HG02884 (cell line): Measurements from ENCODE around the gene ZNF609.

Experiments used
- ATAC-seq: cut with Tn5 transposase; IDR thresholded peaks from one replicate; pipeline ENCODE4 v1.9.1; 2021; ENCODE audit warnings: mild to moderate bottlenecking, moderate library complexity; ENCODE audit not compliant: unreplicated experiment

ZNF609 gene

DNA sequence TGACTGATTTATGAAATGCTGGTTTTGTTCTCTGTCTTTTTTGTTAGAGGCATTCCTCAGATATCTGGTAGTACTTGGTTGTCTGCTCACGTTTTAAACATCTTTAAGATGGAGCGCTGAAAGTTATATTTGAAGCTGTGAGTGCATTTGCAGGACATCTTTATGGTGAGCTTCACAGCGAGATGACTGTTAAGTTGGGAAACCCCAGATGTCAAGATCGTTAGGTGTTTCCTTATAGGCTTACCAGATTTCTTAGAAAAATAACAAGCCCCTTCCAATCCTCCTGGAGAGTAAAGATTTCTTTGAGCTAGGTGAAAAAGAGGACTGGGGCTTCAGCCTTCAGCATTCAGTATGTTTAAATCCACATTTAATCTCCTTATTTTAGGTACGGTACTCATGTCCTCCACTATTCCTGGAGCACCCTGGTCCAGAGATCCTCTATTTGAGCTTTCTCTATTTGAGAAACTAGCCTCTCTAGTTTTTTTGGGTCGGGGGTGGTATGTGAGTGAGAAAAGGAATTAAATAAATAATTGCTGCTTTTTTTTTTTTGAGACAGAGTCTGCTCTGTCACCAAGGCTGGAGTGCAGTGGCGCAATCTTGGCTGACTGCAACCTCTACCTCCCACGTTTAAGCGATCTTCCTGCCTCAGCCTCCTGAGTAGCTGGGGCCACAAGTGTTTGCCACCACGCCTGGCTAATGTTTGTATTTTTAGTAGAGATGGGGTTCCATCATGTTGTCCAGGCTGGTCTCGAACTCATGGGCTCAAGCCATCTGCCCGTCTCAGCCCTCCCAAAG is 72.3 kb downstream of the ZNF609 start:
- no peak for ATAC-seq

GRCh38 chr15:64535460-64536243 is 75.3 kb downstream of the ZNF609 start:
- ATAC-seq, result no peak

DNA sequence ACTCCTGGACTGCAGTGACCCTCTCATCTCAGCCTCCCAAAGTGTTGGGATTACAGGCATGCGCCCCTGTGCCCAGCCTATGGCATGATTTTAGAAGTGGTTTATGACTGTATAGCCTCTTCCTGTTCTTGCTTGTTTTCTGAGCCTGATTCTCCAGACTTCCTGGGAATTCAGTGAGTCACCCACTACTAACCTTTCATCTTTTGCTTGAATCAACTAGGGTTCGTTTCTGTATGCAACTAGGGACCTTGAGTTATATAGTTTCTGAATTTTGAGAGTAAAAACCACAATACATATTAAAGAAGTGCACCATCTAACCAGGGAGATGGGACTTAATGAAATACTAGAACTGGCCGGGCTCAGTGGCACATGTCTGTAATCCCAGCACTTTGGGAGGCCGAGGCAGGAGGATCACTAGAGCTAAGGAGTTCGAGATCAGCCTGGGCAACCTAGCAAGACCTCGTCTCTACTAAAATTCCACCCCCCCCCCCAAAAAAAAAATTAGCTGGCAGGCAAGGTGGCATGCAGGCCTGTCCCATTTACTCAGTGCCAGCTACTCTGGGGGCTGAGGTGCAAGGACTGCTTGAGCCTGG is 76.0 kb downstream of the ZNF609 start:
- no peak for ATAC-seq

GRCh38 chr15:64542091-64542490 is 81.7 kb downstream of the ZNF609 start:
- ATAC-seq, result no peak

- ATAC-seq, result no peak
Observed at GRCh38 chr15:64544450-64544849, 84.1 kb downstream of the ZNF609 start.

GRCh38 chr15:64547275-64547674 is 86.9 kb downstream of the ZNF609 start:
- ATAC-seq, result no peak

DNA sequence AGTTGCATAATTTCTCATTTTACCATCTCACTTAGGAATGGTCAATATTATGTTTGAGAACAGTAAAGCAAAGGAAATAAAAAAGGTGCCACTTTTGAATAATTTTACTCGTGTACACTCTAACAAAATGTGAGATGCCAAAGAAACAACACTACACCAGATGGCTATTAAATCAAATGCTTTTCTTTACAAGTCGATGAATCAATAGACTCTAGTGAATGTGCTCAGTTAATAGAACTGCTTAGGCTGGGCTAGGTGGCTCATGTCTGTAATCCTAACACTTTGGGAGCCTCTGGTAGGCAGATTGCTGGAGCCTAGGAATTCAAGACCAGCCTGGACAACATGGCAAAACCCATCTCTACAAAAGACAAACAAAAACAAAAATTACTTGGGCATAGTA is 87.9 kb downstream of the ZNF609 start:
- ATAC-seq, result no peak

- ATAC-seq, result no peak
Observed at GRCh38 chr15:64549860-64550259, 89.5 kb downstream of the ZNF609 start.

DNA sequence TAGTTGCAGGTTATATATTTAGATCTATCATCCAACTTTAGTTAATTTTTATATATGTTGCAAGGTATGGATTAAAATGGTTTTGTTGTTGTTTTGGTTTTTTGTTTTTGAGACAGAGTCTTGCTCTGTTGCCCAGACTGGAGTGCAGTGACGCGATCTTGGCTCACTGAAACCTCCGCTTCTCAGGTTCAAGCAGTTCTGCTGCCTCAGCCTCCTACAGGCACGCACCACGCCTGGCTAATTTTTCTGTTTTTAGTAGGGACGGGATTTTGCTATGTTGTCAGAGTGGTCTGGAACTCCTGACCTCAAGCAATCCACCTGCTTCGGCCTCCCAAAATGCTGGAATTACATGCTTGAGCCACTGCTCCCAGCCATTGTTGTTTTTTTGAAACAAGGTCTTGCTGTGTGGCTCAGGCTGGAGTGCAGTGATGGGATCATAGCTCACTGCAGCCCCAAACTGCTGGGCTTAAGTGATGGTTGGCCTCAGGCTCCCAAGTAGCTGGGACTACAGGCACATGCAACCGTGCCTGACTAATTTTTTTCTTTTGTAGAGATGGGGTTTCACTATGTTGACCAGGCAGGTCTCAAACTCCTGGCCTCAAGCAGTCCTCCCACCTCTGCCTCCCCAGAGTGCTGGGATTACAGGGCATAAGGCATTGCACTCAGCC is 92.0 kb downstream of the ZNF609 start:
- no peak for ATAC-seq

DNA sequence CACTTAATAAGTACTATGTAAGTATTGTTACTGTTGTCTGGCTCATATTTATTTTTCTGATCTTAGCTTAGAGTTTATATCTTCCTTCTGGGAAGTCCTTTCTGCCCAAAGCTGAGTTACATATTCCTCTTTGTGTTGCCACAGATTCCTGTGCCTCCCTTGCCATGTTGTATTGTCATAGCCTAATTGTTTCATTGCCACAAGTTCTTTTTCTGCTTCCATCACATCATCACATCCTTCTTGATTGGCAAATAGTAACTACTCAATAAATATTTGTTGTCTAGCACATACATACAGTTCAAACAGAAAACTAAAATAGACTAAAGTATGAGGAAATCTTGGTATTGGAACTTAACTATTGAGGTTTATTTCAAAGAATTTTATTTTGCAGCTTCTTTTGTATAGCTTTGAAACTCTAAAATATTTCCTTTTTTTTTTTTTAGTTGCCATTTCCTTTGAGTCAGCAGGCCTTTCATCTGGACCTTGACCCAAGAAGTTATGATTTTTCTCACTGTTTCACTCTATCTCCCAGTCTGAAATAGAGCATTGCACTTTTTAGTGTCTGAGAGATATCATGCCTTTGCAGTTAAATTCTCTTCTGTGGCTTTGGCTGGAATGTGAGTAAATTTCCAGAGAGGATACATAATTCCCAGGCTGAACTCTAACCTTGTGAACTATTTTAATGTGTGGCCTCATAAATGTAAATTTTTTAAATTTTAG is 98.2 kb downstream of the ZNF609 start:
- ATAC-seq, result no peak

DNA sequence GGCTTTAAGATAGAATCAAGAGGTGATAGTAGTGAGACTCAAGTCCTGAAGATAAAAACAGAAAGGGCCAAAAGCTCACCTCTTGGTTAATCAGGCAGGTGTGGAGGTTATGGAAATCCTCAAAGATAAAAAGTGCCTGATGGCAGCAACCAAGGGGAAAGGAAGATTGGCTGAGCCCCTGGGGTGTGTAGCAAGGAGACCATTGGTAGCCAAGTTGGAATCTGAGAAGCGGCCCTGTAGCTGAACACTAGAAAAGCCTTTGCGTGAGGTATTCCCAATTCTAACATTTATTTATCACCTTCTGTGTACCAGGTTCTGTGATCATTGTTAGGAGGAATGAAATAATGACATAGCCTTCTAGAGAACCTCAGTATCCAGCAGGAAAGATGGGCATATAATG is 98.9 kb downstream of the ZNF609 start:
- no peak for ATAC-seq

- ATAC-seq, result no peak
Observed at GRCh38 chr15:64560501-64560900, 100.1 kb downstream of the ZNF609 start.

DNA sequence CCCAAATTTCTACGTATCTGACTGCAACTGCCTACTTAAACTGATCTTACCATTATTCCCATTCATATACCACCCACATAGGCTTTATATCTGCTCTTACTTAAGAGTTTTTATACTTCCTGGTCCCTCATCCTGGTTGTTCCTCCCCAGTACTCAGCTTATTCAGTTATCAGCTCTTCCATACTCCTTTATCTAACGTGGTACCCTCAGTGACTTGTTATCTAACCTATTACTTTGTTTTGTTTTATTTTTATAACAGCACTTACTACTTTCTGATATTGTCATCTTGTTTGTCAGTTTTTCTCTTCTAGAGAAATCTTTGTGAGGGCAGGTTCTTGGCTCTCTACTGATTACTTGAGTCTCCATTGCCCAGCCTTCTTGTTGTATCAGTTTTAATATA is 100.6 kb downstream of the ZNF609 start:
- ATAC-seq, result no peak

DNA sequence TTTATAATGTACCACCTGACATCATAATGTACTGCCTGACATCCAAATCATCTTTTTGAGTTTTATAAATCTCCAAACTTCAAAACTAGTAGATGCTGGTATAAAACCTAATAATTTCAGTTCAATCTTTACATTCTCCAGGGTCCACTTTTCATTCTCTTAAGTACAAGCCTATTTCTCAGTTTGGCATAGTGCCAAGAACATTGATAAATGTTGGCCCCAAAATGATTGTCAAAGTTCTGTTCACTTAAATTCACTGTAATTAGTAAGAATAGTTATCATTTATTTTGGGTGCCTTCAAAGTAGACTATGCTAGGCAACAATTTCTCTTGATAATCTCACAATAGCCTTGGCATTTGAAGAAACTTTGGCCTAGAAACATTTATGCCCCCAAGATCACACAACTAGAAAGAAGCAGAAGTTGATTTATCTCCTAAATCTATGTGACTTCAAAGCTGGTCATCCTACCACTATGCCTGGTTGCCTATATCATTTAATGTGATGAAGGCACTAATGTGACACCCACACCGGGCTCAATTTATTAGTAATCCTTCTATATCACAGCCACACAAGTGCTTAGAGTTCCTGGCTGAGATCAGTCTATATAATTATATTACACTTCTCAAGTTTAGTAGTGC is 101.7 kb downstream of the ZNF609 start:
- ATAC-seq, result no peak

DNA sequence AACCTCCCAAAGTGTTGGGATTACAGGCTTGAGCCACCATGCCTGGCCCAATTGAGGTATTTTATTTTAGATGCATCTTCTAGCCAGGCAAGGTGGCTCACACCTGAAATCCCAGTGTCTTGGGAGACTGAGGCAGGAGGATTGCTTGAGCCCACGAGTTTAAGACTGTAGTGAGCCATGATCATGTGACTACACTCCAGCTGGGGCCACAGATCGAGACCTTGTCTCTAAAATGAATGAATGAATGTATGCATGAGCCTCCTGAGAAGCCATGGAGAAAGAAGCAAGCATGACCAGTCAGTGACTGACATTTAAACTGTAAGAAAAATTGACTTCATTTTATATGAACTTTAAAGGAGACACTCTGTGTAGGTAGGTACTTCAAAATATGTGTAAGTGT is 105.7 kb downstream of the ZNF609 start:
- ATAC-seq, result no peak

DNA sequence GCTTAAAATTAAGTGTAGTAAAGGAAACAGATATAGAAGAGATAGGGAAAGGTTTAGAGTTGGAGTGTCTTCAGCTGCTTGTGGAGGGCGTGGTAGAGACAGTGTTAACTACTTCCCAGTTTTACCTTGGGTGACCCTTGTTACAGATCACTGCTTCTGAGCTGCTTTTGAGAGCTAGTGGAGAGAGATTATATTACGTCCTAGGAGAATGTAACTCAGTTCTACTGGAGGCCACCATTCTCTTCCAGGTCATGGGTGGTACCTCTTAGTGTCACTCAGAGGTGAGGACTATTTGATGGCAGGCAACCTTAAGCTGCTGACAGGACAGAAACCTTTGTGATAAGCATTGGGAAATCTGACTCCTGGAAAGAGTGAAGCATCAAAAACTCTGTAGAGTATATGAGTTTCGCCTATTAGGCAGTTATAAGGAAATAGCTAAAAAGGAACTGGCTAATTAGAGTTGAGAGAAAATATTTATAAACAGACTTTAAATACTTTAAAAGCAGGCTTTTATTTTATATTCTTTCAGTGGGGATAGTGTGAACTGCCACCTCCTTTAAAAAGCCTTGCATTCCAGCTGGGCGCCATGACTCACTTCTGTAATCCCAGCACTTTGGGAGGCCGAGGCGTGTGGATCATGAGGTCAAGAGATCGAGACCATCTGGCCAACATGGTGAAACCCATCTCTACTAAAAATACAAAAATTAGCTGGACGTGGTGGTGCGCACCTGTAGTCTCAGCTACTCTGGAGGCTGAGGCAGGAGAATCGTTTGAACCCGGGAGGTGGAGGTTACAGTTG is 106.5 kb downstream of the ZNF609 start:
- ATAC-seq, result no peak

DNA sequence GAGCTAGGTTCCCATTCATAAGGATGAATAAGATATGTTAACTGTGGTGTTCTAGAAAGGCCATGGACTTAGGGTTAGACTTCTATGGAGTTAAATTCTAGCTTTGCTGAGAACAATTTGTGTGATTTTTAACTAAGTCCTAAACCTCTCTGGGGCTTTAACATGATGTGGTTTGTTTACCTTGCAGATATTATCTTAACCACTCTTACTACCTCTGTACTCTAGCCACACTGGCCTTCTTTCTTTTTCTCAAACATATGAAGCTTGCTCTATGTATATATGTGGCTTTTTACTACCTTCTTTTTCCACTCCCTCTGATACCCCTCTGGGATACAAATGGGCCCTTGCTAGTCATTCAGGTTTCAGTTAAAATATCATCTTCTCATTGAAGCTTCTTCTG is 108.4 kb downstream of the ZNF609 start:
- no peak for ATAC-seq

DNA sequence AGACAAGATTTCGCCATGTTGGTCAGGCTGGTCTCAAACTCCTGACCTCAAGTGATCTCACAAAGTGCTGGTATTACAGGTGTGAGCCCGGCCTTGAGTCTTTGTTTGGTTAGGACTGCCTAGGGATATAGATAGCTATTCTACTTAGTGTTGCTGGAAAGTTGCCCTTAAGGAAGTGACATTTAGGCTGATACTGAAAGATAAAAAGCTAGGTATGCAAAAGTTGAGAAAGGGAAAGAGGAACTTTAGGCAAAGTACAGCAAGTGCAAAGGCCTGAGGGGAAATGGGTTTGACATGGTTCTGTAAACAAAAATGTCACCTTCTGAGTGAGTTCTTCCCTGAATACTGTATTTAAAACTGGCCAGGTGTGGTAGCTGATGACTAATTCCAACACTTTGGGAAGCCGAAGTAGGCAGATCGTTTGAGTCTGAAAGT is 111.5 kb downstream of the ZNF609 start:
- ATAC-seq, result no peak

- no peak for ATAC-seq
Observed at GRCh38 chr15:64572856-64573255, 112.5 kb downstream of the ZNF609 start.
